Naive thymus-derived CD4-positive, alpha-beta T cell (primary cell): Measurements from ENCODE around the gene SNORC. TPM values are rescaled to one million over a fixed set of nuclear protein-coding genes. Genes with fewer than 3 reads are reported as not detected.

Source experiments
- ATAC-seq: fragments of 150-1000 bp; cut with Tn5 transposase; 2 replicates; pipeline ENCODE4 v1.10.0; 2021; ENCODE audit warnings: mild to moderate bottlenecking, moderate library complexity
- CTCF ChIA-PET: fragments of 350-600 bp; sonication (Branson Sonifier 250); formaldehyde crosslinking; loops from one replicate; lab custom pipeline; 2021; ENCODE audit warnings: antibody characterized with exemption; lab: Charles Lee
- POLR2A ChIA-PET: fragments of 350-600 bp; sonication (Branson Sonifier 250); formaldehyde crosslinking; loops from one replicate; lab custom pipeline; 2021; ENCODE audit warnings: antibody characterized with exemption, inconsistent platforms; lab: Charles Lee
- DNase-seq, 9 donors: peaks; one replicate each; pipeline versions ENCODE4 v3.0.0 to v3.0.0-alpha.2; 2020 to 2022; ENCODE audit warnings: mixed read lengths in 1 of 9
- H3K27ac ChIP-seq: one replicate; pipeline ENCODE4 v1.7.0; 2013; ENCODE audit warnings: mild to moderate bottlenecking, low read depth, low read length, moderate library complexity
- H3K27me3 ChIP-seq, 2 donors: one replicate each; pipeline ENCODE4 v1.7.0; 2013; ENCODE audit warnings: low read length in 2 of 2, mild to moderate bottlenecking in 2 of 2, moderate library complexity in 2 of 2; ENCODE audit not compliant: control insufficient read depth in 2 of 2, insufficient read depth in 2 of 2
- H3K36me3 ChIP-seq, 3 experiments: 1 replicate in 2 of 3; 2 replicates in 1 of 3; pipeline ENCODE4 v1.7.0; 2013; ENCODE audit warnings: low read length in 3 of 3, mild to moderate bottlenecking in 3 of 3, moderate library complexity in 1 of 3; ENCODE audit not compliant: insufficient read depth in 3 of 3, control insufficient read depth in 2 of 3
- H3K4me1 ChIP-seq, 2 donors: one replicate each; pipeline ENCODE4 v1.7.0; 2013; ENCODE audit warnings: low read length in 2 of 2, mild to moderate bottlenecking in 2 of 2, moderate library complexity in 1 of 2; ENCODE audit not compliant: control insufficient read depth in 2 of 2, insufficient read depth in 2 of 2
- H3K4me3 ChIP-seq: 2 replicates; pipeline ENCODE4 v1.7.0; 2013; ENCODE audit warnings: mild to moderate bottlenecking, low read length
- H3K9me3 ChIP-seq, 3 experiments: 1 replicate in 2 of 3; 2 replicates in 1 of 3; pipeline ENCODE4 v1.7.0; 2013; ENCODE audit warnings: low read length in 3 of 3; ENCODE audit not compliant: control insufficient read depth in 2 of 3
- H3K27ac Mint-ChIP-seq, 9 donors: one replicate each; pipeline ENCODE4 v1.8.0; 2020 to 2022; ENCODE audit warnings: mixed read lengths in 9 of 9, mild to moderate bottlenecking in 8 of 9, moderate library complexity in 5 of 9, inconsistent platforms in 2 of 9
- H3K27me3 Mint-ChIP-seq, 5 donors: one replicate each; pipeline ENCODE4 v1.8.0; 2021 to 2022; ENCODE audit warnings: mixed read lengths in 5 of 5, mild to moderate bottlenecking in 1 of 5
- H3K36me3 Mint-ChIP-seq, 5 donors: one replicate each; pipeline ENCODE4 v1.8.0; 2020 to 2022; ENCODE audit warnings: mixed read lengths in 5 of 5, mild to moderate bottlenecking in 3 of 5, inconsistent platforms in 1 of 5
- H3K4me1 Mint-ChIP-seq, 7 donors: one replicate each; pipeline ENCODE4 v1.8.0; 2020 to 2022; ENCODE audit warnings: mixed read lengths in 7 of 7, mild to moderate bottlenecking in 3 of 7, inconsistent platforms in 1 of 7
- H3K4me3 Mint-ChIP-seq, 10 donors: one replicate each; pipeline ENCODE4 v1.8.0; 2020 to 2022; ENCODE audit warnings: mild to moderate bottlenecking in 10 of 10, mixed read lengths in 10 of 10, moderate library complexity in 6 of 10, inconsistent platforms in 2 of 10
- H3K9me3 Mint-ChIP-seq, 11 donors: one replicate each; pipeline ENCODE4 v1.8.0; 2020 to 2022; ENCODE audit warnings: mixed read lengths in 11 of 11, mild to moderate bottlenecking in 4 of 11, inconsistent platforms in 1 of 11, moderate library complexity in 1 of 11
- intact Hi-C, 2 donors: fragments of 100-400 bp; cut with micrococcal nuclease; formaldehyde crosslinking; loops; one replicate each; pipeline ENCODE4 v1.15.1; 2023
- polyA plus RNA-seq, 2 donors: library from polyadenylated mRNA; unstranded; fragments of 300-500 nt; fragmentation: Illumina TruSeq; gene quantifications; one replicate each; pipeline ENCODE4 v1.2.3, GENCODE V29; 2021
- total RNA-seq, 6 experiments: library from RNA in 5 of 6; stranded (reverse) in 5 of 6; gene quantifications; 1 replicate in 5 of 6; 2 replicates in 1 of 6; pipeline ENCODE4 v1.2.3 and lab custom pipeline; 2021 to 2026

The SNORC gene
- total and polyA plus RNA-seq, 7 experiments from 2014 or later = 1.2 to 3.6 (median 1.6) TPM; not detected in 2

GRCh38 chr2:232861353-232861752 is 8.7 kb upstream of the SNORC start:
- Histone ChIP-seq H3K4me1 (no peaks in the 10 kb centered on the region), H3K9me3 (no peaks in the 10 kb centered on the region), H3K36me3 (peaks cover 0 to 37% (median 8%) of the 10 kb centered on the region in 3 experiments), H3K4me3 (no peak overlapping the region), H3K27me3 (no peaks in the 10 kb centered on the region), H3K27ac (no peak overlapping the region)
- intact Hi-C loops = no loop called here
- Mint-ChIP-seq H3K36me3 (peaks cover 14 to 38% (median 19%) of the 10 kb centered on the region in 5 donors), H3K4me1 (no peaks in the 10 kb centered on the region), H3K4me3 (no peak overlapping the region), H3K9me3 (no peaks in the 10 kb centered on the region), H3K27me3 (no peaks in the 10 kb centered on the region), H3K27ac (no peak overlapping the region)
- no peak for DNase-seq
- CTCF ChIA-PET = no interaction called here
- POLR2A ChIA-PET = interaction anchor here (0.7 kb wide), 1 partner anchor 18 kb away, joined by 3 read pairs; no protein-coding TSS in a partner anchor
- ATAC-seq = no peak

- Mint-ChIP-seq H3K4me1 (peaks cover 0 to 1% (median 0%) of the 10 kb centered on the region in 7 donors), H3K27ac (peak overlapping the region in 2 of 9 donors; percentile 25 to 53), H3K27me3 (no peaks in the 10 kb centered on the region), H3K36me3 (peaks cover 3 to 19% (median 6%) of the 10 kb centered on the region in 5 donors), H3K9me3 (no peaks in the 10 kb centered on the region), H3K4me3 (no peak overlapping the region)
- ATAC-seq (no peak), DNase-seq (no peak)
- intact Hi-C loops = no loop called here
- CTCF ChIA-PET = no interaction called here
- POLR2A ChIA-PET = no interaction called here
- no peaks in the 10 kb centered on the region for H3K9me3 ChIP-seq
- peaks cover 0 to 11% (median 3%) of the 10 kb centered on the region in 3 experiments for H3K36me3 ChIP-seq
- no peak overlapping the region for H3K27ac ChIP-seq
- no peak overlapping the region for H3K4me3 ChIP-seq
- H3K4me1 ChIP-seq = no peaks in the 10 kb centered on the region
- no peaks in the 10 kb centered on the region for H3K27me3 ChIP-seq
Observed at GRCh38 chr2:232863996-232864395, 6.1 kb upstream of the SNORC start.

- no peak for ATAC-seq
- no peak overlapping the region for H3K27ac ChIP-seq
- peaks cover 0 to 4% (median 0%) of the 10 kb centered on the region in 5 donors for H3K27me3 Mint-ChIP-seq
- H3K4me3 ChIP-seq = no peak overlapping the region
- intact Hi-C loops = no loop called here
- no peak for DNase-seq
- no peak overlapping the region for H3K4me3 Mint-ChIP-seq
- peak overlapping the region in 1 of 9 donors; percentile 2 for H3K27ac Mint-ChIP-seq
- peaks cover 0 to 10% (median 0%) of the 10 kb centered on the region in 5 donors for H3K36me3 Mint-ChIP-seq
- peaks cover 0 to 7% (median 0%) of the 10 kb centered on the region in 7 donors for H3K4me1 Mint-ChIP-seq
- CTCF ChIA-PET = no interaction called here
- no peaks in the 10 kb centered on the region for H3K9me3 Mint-ChIP-seq
- no peaks in the 10 kb centered on the region for H3K4me1 ChIP-seq
- POLR2A ChIA-PET = interaction anchor here (0.7 kb wide), 1 partner anchor 12 kb away, joined by 3 read pairs; no protein-coding TSS in a partner anchor
- peaks cover 0 to 6% (median 0%) of the 10 kb centered on the region in 3 experiments for H3K36me3 ChIP-seq
- no peaks in the 10 kb centered on the region for H3K27me3 ChIP-seq
- no peaks in the 10 kb centered on the region for H3K9me3 ChIP-seq
Observed at GRCh38 chr2:232865165-232865564, 4.9 kb upstream of the SNORC start.

GRCh38 chr2:232866104-232866503 is 4.0 kb upstream of the SNORC start:
- Mint-ChIP-seq H3K27ac (no peak overlapping the region), H3K36me3 (peaks cover 0 to 7% (median 0%) of the 10 kb centered on the region in 5 donors), H3K27me3 (peaks cover 0 to 4% (median 0%) of the 10 kb centered on the region in 5 donors), H3K9me3 (no peaks in the 10 kb centered on the region), H3K4me3 (no peak overlapping the region), H3K4me1 (peaks cover 0 to 7% (median 0%) of the 10 kb centered on the region in 7 donors)
- Histone ChIP-seq H3K9me3 (no peaks in the 10 kb centered on the region), H3K36me3 (peaks cover 0 to 3% (median 0%) of the 10 kb centered on the region in 3 experiments), H3K4me1 (no peaks in the 10 kb centered on the region), H3K27ac (no peak overlapping the region), H3K4me3 (no peak overlapping the region), H3K27me3 (no peaks in the 10 kb centered on the region)
- ChIA-PET CTCF (no interaction called here), POLR2A (interaction anchor here (1.1 kb wide), 1 partner anchor 9 kb away, joined by 3 read pairs; no protein-coding TSS in a partner anchor)
- intact Hi-C loops = no loop called here
- no peak for DNase-seq
- ATAC-seq = no peak

GRCh38 chr2:232869138-232870017 is 686 bp upstream of the SNORC start:
- Mint-ChIP-seq H3K36me3 (peaks cover 0 to 4% (median 0%) of the 10 kb centered on the region in 5 donors), H3K4me3 (peak overlapping the region in 1 of 10 donors; percentile 79), H3K27ac (peak overlapping the region in 2 of 9 donors; percentile 38 to 78), H3K4me1 (peaks cover 0 to 7% (median 0%) of the 10 kb centered on the region in 7 donors), H3K27me3 (peaks cover 0 to 9% (median 3%) of the 10 kb centered on the region in 5 donors), H3K9me3 (no peaks in the 10 kb centered on the region)
- Histone ChIP-seq H3K4me1 (no peaks in the 10 kb centered on the region), H3K9me3 (no peaks in the 10 kb centered on the region), H3K36me3 (no peaks in the 10 kb centered on the region), H3K4me3 (no peak overlapping the region), H3K27me3 (no peaks in the 10 kb centered on the region), H3K27ac (no peak overlapping the region)
- no peak for ATAC-seq
- intact Hi-C loops = no loop called here
- DNase-seq = peak in 1 of 9 donors; percentile 11
- POLR2A ChIA-PET = no interaction called here
- CTCF ChIA-PET = no interaction called here

GRCh38 chr2:232870766-232871371 is 805 bp downstream of the SNORC start:
- no peaks in the 10 kb centered on the region for H3K4me1 ChIP-seq
- peak in 1 of 9 donors; percentile 12 for DNase-seq
- H3K4me3 Mint-ChIP-seq = no peak overlapping the region
- H3K9me3 Mint-ChIP-seq = no peaks in the 10 kb centered on the region
- H3K27ac ChIP-seq = no peak overlapping the region
- POLR2A ChIA-PET = no interaction called here
- H3K4me3 ChIP-seq = no peak overlapping the region
- H3K9me3 ChIP-seq = no peaks in the 10 kb centered on the region
- ATAC-seq = no peak
- peaks cover 8 to 19% (median 13%) of the 10 kb centered on the region in 5 donors for H3K27me3 Mint-ChIP-seq
- intact Hi-C loops = no loop called here
- H3K27me3 ChIP-seq = no peaks in the 10 kb centered on the region
- no peak overlapping the region for H3K27ac Mint-ChIP-seq
- CTCF ChIA-PET = no interaction called here
- H3K36me3 ChIP-seq = no peaks in the 10 kb centered on the region
- peaks cover 0 to 4% (median 0%) of the 10 kb centered on the region in 5 donors for H3K36me3 Mint-ChIP-seq
- H3K4me1 Mint-ChIP-seq = peaks cover 0 to 10% (median 5%) of the 10 kb centered on the region in 7 donors
